ENCODE measurements around the gene TAPBPL.

TAPBPL gene

DNA sequence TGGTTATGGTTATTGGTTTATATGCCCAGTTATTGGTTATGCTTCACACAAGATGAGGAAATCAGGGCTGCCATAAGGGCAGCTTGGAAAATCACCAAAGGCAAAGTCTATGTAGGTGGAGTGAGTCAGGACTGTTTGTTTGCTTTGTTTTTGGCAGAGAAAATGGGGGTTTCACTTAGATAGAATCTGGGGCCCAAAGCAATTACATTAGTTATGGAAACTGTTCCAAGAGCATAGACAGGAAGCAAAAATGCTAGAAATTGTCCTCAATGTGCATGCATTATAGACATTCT, 16.4 kb downstream of the TAPBPL start:
- Histone ChIP-seq H3K9ac (no peak overlapping the region), H3K27ac (no peak overlapping the region), H3K4me3 (IDR thresholded peaks at IDR 0.05; ENCODE audit: insufficient read depth, low read depth, low read length) (no peak overlapping the region), H3K36me3 (ENCODE audit: insufficient read depth) (no peaks in the 10 kb centered on the region), H3K27me3 (ENCODE audit: insufficient read depth, low read depth) (no peaks in the 10 kb centered on the region), H4K20me1 (ENCODE audit: insufficient read depth) (no peaks in the 10 kb centered on the region), H2AFZ (ENCODE audit: low read depth) (no peak overlapping the region), H3K4me1 (ENCODE audit: low read depth, poor library complexity, severe bottlenecking) (peaks cover 31% of the 10 kb centered on the region), H3K79me2 (ENCODE audit: insufficient read depth, low read depth) (no peaks in the 10 kb centered on the region; the same call in 1 of the 2 replicates), H3K4me2 (no peak overlapping the region; the same call in 1 of the 2 replicates)
- TF ChIP-seq, protein P1, sequence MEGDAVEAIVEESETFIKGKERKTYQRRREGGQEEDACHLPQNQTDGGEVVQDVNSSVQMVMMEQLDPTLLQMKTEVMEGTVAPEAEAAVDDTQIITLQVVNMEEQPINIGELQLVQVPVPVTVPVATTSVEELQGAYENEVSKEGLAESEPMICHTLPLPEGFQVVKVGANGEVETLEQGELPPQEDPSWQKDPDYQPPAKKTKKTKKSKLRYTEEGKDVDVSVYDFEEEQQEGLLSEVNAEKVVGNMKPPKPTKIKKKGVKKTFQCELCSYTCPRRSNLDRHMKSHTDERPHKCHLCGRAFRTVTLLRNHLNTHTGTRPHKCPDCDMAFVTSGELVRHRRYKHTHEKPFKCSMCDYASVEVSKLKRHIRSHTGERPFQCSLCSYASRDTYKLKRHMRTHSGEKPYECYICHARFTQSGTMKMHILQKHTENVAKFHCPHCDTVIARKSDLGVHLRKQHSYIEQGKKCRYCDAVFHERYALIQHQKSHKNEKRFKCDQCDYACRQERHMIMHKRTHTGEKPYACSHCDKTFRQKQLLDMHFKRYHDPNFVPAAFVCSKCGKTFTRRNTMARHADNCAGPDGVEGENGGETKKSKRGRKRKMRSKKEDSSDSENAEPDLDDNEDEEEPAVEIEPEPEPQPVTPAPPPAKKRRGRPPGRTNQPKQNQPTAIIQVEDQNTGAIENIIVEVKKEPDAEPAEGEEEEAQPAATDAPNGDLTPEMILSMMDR (conservative IDR thresholded peaks at IDR 0.05; ENCODE audit: low read depth, low read length) = no peak

- TF ChIP-seq, protein P1 (conservative IDR thresholded peaks at IDR 0.05; ENCODE audit: low read depth, low read length) = no peak
- no peak overlapping the region for H3K27ac ChIP-seq
- H2AFZ ChIP-seq (ENCODE audit: low read depth) = no peak overlapping the region
- no peaks in the 10 kb centered on the region; the same call in 1 of the 2 replicates for H3K79me2 ChIP-seq (ENCODE audit: insufficient read depth, low read depth)
- no peaks in the 10 kb centered on the region for H3K36me3 ChIP-seq (ENCODE audit: insufficient read depth)
- H3K9ac ChIP-seq = no peak overlapping the region
- peak overlapping the region; percentile 73 for H3K4me2 ChIP-seq
- H4K20me1 ChIP-seq (ENCODE audit: insufficient read depth) = no peaks in the 10 kb centered on the region
- no peak overlapping the region for H3K4me3 ChIP-seq (IDR thresholded peaks at IDR 0.05; ENCODE audit: insufficient read depth, low read depth, low read length)
- no peaks in the 10 kb centered on the region for H3K27me3 ChIP-seq (ENCODE audit: insufficient read depth, low read depth)
- peaks cover 31% of the 10 kb centered on the region for H3K4me1 ChIP-seq (ENCODE audit: low read depth, poor library complexity, severe bottlenecking)
Measured at GRCh38 chr12:6469092-6469491, 17.2 kb downstream of the TAPBPL start.

GRCh38 chr12:6469609-6470374, 17.9 kb downstream of the TAPBPL start:
- Histone ChIP-seq H3K27ac (peak overlapping the region; percentile 56), H2AFZ (ENCODE audit: low read depth) (peak overlapping the region; percentile 91), H3K36me3 (ENCODE audit: insufficient read depth) (no peaks in the 10 kb centered on the region), H3K4me3 (IDR thresholded peaks at IDR 0.05; ENCODE audit: insufficient read depth, low read depth, low read length) (no peak overlapping the region), H3K4me1 (ENCODE audit: low read depth, poor library complexity, severe bottlenecking) (peaks cover 31% of the 10 kb centered on the region), H3K27me3 (ENCODE audit: insufficient read depth, low read depth) (no peaks in the 10 kb centered on the region), H3K9ac (peak overlapping the region; percentile 56), H3K79me2 (ENCODE audit: insufficient read depth, low read depth) (no peaks in the 10 kb centered on the region; the same call in 1 of the 2 replicates), H4K20me1 (ENCODE audit: insufficient read depth) (no peaks in the 10 kb centered on the region), H3K4me2 (peak overlapping the region; percentile 73)
- TF ChIP-seq, protein P1 (conservative IDR thresholded peaks at IDR 0.05; ENCODE audit: low read depth, low read length) = no peak

GRCh38 chr12:6470375-6471163, 18.7 kb downstream of the TAPBPL start, which contains the start of gene VAMP1:
VAMP1 (minus strand) TSS chr12:6470677; CDS start chr12:6470531, 146 bp downstream.
- peak within 1 kb of the TSS; percentile 56 for H3K27ac ChIP-seq
- no peaks in the 10 kb centered on the region; the same call in 1 of the 2 replicates for H3K79me2 ChIP-seq (ENCODE audit: insufficient read depth, low read depth)
- H3K4me3 ChIP-seq (IDR thresholded peaks at IDR 0.05; ENCODE audit: insufficient read depth, low read depth, low read length) = no peak within 1 kb of the TSS
- H3K36me3 ChIP-seq (ENCODE audit: insufficient read depth) = no peaks in the 10 kb centered on the region
- peak within 1 kb of the TSS; percentile 56 for H3K9ac ChIP-seq
- H2AFZ ChIP-seq (ENCODE audit: low read depth) = peak within 1 kb of the TSS; percentile 91
- H3K4me1 ChIP-seq (ENCODE audit: low read depth, poor library complexity, severe bottlenecking) = peaks cover 31% of the 10 kb centered on the region
- peak within 1 kb of the TSS; percentile 98 for H3K4me2 ChIP-seq
- H4K20me1 ChIP-seq (ENCODE audit: insufficient read depth) = no peaks in the 10 kb centered on the region
- no peaks in the 10 kb centered on the region for H3K27me3 ChIP-seq (ENCODE audit: insufficient read depth, low read depth)
- TF ChIP-seq, protein P1 (conservative IDR thresholded peaks at IDR 0.05; ENCODE audit: low read depth, low read length) = no peak

All from KMS-11 (cell line).